Measurements from ENCODE around the gene TCF4.

Gene TCF4

GRCh38 chr18:55302167-55302833 lies 285.7 kb downstream of the TCF4 start:
- H3K27me3 Mint-ChIP-seq = peaks cover 2% of the 10 kb centered on the region
- no peak overlapping the region for H3K27ac Mint-ChIP-seq
- no peaks in the 10 kb centered on the region for H3K36me3 Mint-ChIP-seq
- H3K9me3 Mint-ChIP-seq (ENCODE audit: low read depth) = no peaks in the 10 kb centered on the region
- no peak overlapping the region for H3K4me3 Mint-ChIP-seq
- H3K4me1 Mint-ChIP-seq (ENCODE audit: low read depth) = no peaks in the 10 kb centered on the region

GRCh38 chr18:55301824-55302166 lies 286.2 kb downstream of the TCF4 start:
- H3K4me1 Mint-ChIP-seq (ENCODE audit: low read depth) = no peaks in the 10 kb centered on the region
- H3K27ac Mint-ChIP-seq = no peak overlapping the region

GRCh38 chr18:55300936-55301531 lies 287.0 kb downstream of the TCF4 start:
- H3K9me3 Mint-ChIP-seq (ENCODE audit: low read depth) = no peaks in the 10 kb centered on the region
- H3K4me3 Mint-ChIP-seq = no peak overlapping the region

More at GRCh38 chr18:55301824-55302166, 286.2 kb downstream of the TCF4 start:
- H3K4me3 Mint-ChIP-seq = no peak overlapping the region
- H3K27me3 Mint-ChIP-seq = peaks cover 2% of the 10 kb centered on the region
- H3K9me3 Mint-ChIP-seq (ENCODE audit: low read depth) = no peaks in the 10 kb centered on the region
- H3K36me3 Mint-ChIP-seq = no peaks in the 10 kb centered on the region

GRCh38 chr18:55300421-55300935 lies 287.5 kb downstream of the TCF4 start:
- Mint-ChIP-seq H3K27me3 (peaks cover 2% of the 10 kb centered on the region), H3K4me3 (no peak overlapping the region), H3K9me3 (ENCODE audit: low read depth) (no peaks in the 10 kb centered on the region), H3K36me3 (no peaks in the 10 kb centered on the region), H3K27ac (no peak overlapping the region), H3K4me1 (ENCODE audit: low read depth) (no peaks in the 10 kb centered on the region)

More at GRCh38 chr18:55300936-55301531, 287.0 kb downstream of the TCF4 start:
- H3K27ac Mint-ChIP-seq = no peak overlapping the region
- peaks cover 2% of the 10 kb centered on the region for H3K27me3 Mint-ChIP-seq
- H3K4me1 Mint-ChIP-seq (ENCODE audit: low read depth) = no peaks in the 10 kb centered on the region
- no peaks in the 10 kb centered on the region for H3K36me3 Mint-ChIP-seq

- Mint-ChIP-seq H3K9me3 (ENCODE audit: low read depth) (no peaks in the 10 kb centered on the region), H3K36me3 (no peaks in the 10 kb centered on the region), H3K4me1 (ENCODE audit: low read depth) (no peaks in the 10 kb centered on the region), H3K27me3 (no peaks in the 10 kb centered on the region), H3K4me3 (no peak overlapping the region), H3K27ac (no peak overlapping the region)
Observed at GRCh38 chr18:55296778-55297177, 291.2 kb downstream of the TCF4 start.

GRCh38 chr18:55296115-55296514 lies 291.9 kb downstream of the TCF4 start:
- no peaks in the 10 kb centered on the region for H3K4me1 Mint-ChIP-seq (ENCODE audit: low read depth)
- no peak overlapping the region for H3K27ac Mint-ChIP-seq
- no peak overlapping the region for H3K4me3 Mint-ChIP-seq
- H3K36me3 Mint-ChIP-seq = no peaks in the 10 kb centered on the region
- no peaks in the 10 kb centered on the region for H3K27me3 Mint-ChIP-seq
- no peaks in the 10 kb centered on the region for H3K9me3 Mint-ChIP-seq (ENCODE audit: low read depth)

- H3K9me3 Mint-ChIP-seq (ENCODE audit: low read depth) = no peaks in the 10 kb centered on the region
- no peaks in the 10 kb centered on the region for H3K36me3 Mint-ChIP-seq
- H3K27me3 Mint-ChIP-seq = no peaks in the 10 kb centered on the region
- H3K4me1 Mint-ChIP-seq (ENCODE audit: low read depth) = no peaks in the 10 kb centered on the region
- no peak overlapping the region for H3K27ac Mint-ChIP-seq
- H3K4me3 Mint-ChIP-seq = no peak overlapping the region
Observed at GRCh38 chr18:55290898-55291297, 297.1 kb downstream of the TCF4 start.

- Mint-ChIP-seq H3K36me3 (no peaks in the 10 kb centered on the region), H3K4me1 (ENCODE audit: low read depth) (no peaks in the 10 kb centered on the region), H3K4me3 (no peak overlapping the region), H3K27me3 (no peaks in the 10 kb centered on the region), H3K9me3 (ENCODE audit: low read depth) (no peaks in the 10 kb centered on the region), H3K27ac (no peak overlapping the region)
Observed at GRCh38 chr18:55289775-55290174, 298.2 kb downstream of the TCF4 start.

GRCh38 chr18:55289048-55289447 lies 298.9 kb downstream of the TCF4 start:
- no peaks in the 10 kb centered on the region for H3K4me1 Mint-ChIP-seq (ENCODE audit: low read depth)
- H3K4me3 Mint-ChIP-seq = no peak overlapping the region
- no peak overlapping the region for H3K27ac Mint-ChIP-seq
- H3K27me3 Mint-ChIP-seq = no peaks in the 10 kb centered on the region
- no peaks in the 10 kb centered on the region for H3K36me3 Mint-ChIP-seq
- H3K9me3 Mint-ChIP-seq (ENCODE audit: low read depth) = no peaks in the 10 kb centered on the region

- Mint-ChIP-seq H3K27me3 (no peaks in the 10 kb centered on the region), H3K27ac (no peak overlapping the region), H3K9me3 (ENCODE audit: low read depth) (no peaks in the 10 kb centered on the region), H3K4me3 (no peak overlapping the region), H3K36me3 (no peaks in the 10 kb centered on the region), H3K4me1 (ENCODE audit: low read depth) (no peaks in the 10 kb centered on the region)
Observed at GRCh38 chr18:55287935-55288868, 299.8 kb downstream of the TCF4 start.

- no peaks in the 10 kb centered on the region for H3K4me1 Mint-ChIP-seq (ENCODE audit: low read depth)
- no peaks in the 10 kb centered on the region for H3K9me3 Mint-ChIP-seq (ENCODE audit: low read depth)
- no peaks in the 10 kb centered on the region for H3K36me3 Mint-ChIP-seq
- no peaks in the 10 kb centered on the region for H3K27me3 Mint-ChIP-seq
- H3K27ac Mint-ChIP-seq = no peak overlapping the region
- H3K4me3 Mint-ChIP-seq = no peak overlapping the region
Observed at GRCh38 chr18:55287149-55287806, 300.7 kb downstream of the TCF4 start.

- Mint-ChIP-seq H3K4me1 (ENCODE audit: low read depth) (no peaks in the 10 kb centered on the region), H3K36me3 (no peaks in the 10 kb centered on the region), H3K27me3 (no peaks in the 10 kb centered on the region), H3K4me3 (no peak overlapping the region), H3K9me3 (ENCODE audit: low read depth) (no peaks in the 10 kb centered on the region), H3K27ac (no peak overlapping the region)
Observed at GRCh38 chr18:55286257-55286825, 301.7 kb downstream of the TCF4 start.

GRCh38 chr18:55284614-55285013 lies 303.4 kb downstream of the TCF4 start:
- H3K9me3 Mint-ChIP-seq (ENCODE audit: low read depth) = no peaks in the 10 kb centered on the region
- no peaks in the 10 kb centered on the region for H3K36me3 Mint-ChIP-seq
- no peak overlapping the region for H3K4me3 Mint-ChIP-seq
- H3K27me3 Mint-ChIP-seq = no peaks in the 10 kb centered on the region
- H3K4me1 Mint-ChIP-seq (ENCODE audit: low read depth) = no peaks in the 10 kb centered on the region
- H3K27ac Mint-ChIP-seq = no peak overlapping the region

- H3K27me3 Mint-ChIP-seq = no peaks in the 10 kb centered on the region
- no peak overlapping the region for H3K4me3 Mint-ChIP-seq
- no peak overlapping the region for H3K27ac Mint-ChIP-seq
- no peaks in the 10 kb centered on the region for H3K4me1 Mint-ChIP-seq (ENCODE audit: low read depth)
- no peaks in the 10 kb centered on the region for H3K36me3 Mint-ChIP-seq
- no peaks in the 10 kb centered on the region for H3K9me3 Mint-ChIP-seq (ENCODE audit: low read depth)
Observed at GRCh38 chr18:55283309-55283708, 304.7 kb downstream of the TCF4 start.
